Neural progenitor cell (in vitro differentiated cells): ENCODE measurements around the gene ANKRD35.

ENCODE experiments used
- EZH2 ChIP-seq: fragments of 200-600 bp; sonication (generic); IDR thresholded peaks from 2 replicates; pipeline ENCODE4 v1.6.1; 2017; ENCODE audit warnings: antibody characterized with exemption, mild to moderate bottlenecking, moderate library complexity
- EZH2phosphoT487 ChIP-seq: fragments of 200-600 bp; sonication (generic); IDR thresholded peaks from 2 replicates; pipeline ENCODE4 v1.6.1; 2017; ENCODE audit warnings: antibody characterized with exemption
- TF ChIP-seq, protein P1 (sequence below): fragments of 200-600 bp; sonication (generic); IDR thresholded peaks from 2 replicates; pipeline ENCODE4 v1.5.1; 2017; ENCODE audit warnings: antibody characterized with exemption, mild to moderate bottlenecking

GRCh38 chr1:145912128-145912641, 26.5 kb upstream of the ANKRD35 start:
- TF ChIP-seq, protein P1, sequence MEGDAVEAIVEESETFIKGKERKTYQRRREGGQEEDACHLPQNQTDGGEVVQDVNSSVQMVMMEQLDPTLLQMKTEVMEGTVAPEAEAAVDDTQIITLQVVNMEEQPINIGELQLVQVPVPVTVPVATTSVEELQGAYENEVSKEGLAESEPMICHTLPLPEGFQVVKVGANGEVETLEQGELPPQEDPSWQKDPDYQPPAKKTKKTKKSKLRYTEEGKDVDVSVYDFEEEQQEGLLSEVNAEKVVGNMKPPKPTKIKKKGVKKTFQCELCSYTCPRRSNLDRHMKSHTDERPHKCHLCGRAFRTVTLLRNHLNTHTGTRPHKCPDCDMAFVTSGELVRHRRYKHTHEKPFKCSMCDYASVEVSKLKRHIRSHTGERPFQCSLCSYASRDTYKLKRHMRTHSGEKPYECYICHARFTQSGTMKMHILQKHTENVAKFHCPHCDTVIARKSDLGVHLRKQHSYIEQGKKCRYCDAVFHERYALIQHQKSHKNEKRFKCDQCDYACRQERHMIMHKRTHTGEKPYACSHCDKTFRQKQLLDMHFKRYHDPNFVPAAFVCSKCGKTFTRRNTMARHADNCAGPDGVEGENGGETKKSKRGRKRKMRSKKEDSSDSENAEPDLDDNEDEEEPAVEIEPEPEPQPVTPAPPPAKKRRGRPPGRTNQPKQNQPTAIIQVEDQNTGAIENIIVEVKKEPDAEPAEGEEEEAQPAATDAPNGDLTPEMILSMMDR, result no peak
- TF ChIP-seq EZH2, result no peak
- no peak for TF ChIP-seq EZH2phosphoT487
